HEK293 (cell line): Measurements from ENCODE around the gene ITGB1BP1.

Source experiments
- CTCF ChIA-PET: fragments of 350-600 bp; formaldehyde crosslinking; extraction: SDS; loops from one replicate; lab custom pipeline; 2021; ENCODE audit warnings: antibody characterized with exemption; lab: Yijun Ruan, JAX
- POLR2A ChIA-PET: fragments of 300-600 bp; formaldehyde crosslinking; extraction: SDS; loops from one replicate; lab custom pipeline; 2020; ENCODE audit warnings: antibody characterized with exemption, inconsistent platforms; lab: Yijun Ruan, JAX
- H3K27ac ChIP-seq: fragments of 200-500 bp; sonication (Bioruptor generic); 2 replicates; pipeline ENCODE4 v1.5.1; 2014; ENCODE audit warnings: low read depth, low read length, control low read depth, inconsistent platforms; ENCODE audit errors: extremely low read depth
- H3K36me3 ChIP-seq, 2 experiments: fragments of 200-500 bp in 1 of 2; sonication (Bioruptor generic) in 1 of 2; 1 replicate in 1 of 2; 2 replicates in 1 of 2; pipeline ENCODE4 v1.5.1; 2014 to 2017; ENCODE audit warnings: inconsistent platforms in 2 of 2, low read length in 2 of 2; ENCODE audit not compliant: control insufficient read depth in 2 of 2, insufficient read depth in 1 of 2
- H3K4me1 ChIP-seq: fragments of 200-500 bp; sonication (Bioruptor generic); 2 replicates; pipeline ENCODE4 v1.5.1; 2014; ENCODE audit warnings: mild to moderate bottlenecking, low read length, inconsistent platforms; ENCODE audit not compliant: control insufficient read depth, insufficient read depth
- H3K4me3 ChIP-seq: 2 replicates; pipeline ENCODE4 v1.5.1; 2011; ENCODE audit warnings: low read depth, mild to moderate bottlenecking, control low read depth, low read length, moderate library complexity
- H3K9me3 ChIP-seq: fragments of 200-500 bp; sonication (Bioruptor generic); 2 replicates; pipeline ENCODE4 v1.5.1; 2014; ENCODE audit warnings: low read depth, low read length, inconsistent platforms; ENCODE audit not compliant: control insufficient read depth, insufficient read depth
- GLI4 ChIP-seq: fragments of 450-650 bp; formaldehyde crosslinking; IDR thresholded peaks from 2 replicates; pipeline ENCODE4 v1.5.1; 2016; ENCODE audit warnings: missing biosample characterization, missing genetic modification characterization
- PRDM4 ChIP-seq: fragments of 450-650 bp; formaldehyde crosslinking; IDR thresholded peaks from 2 replicates; pipeline ENCODE4 v1.5.1; 2017; ENCODE audit warnings: missing biosample characterization, missing genetic modification characterization
- ZFP3 ChIP-seq: fragments of 450-650 bp; formaldehyde crosslinking; IDR thresholded peaks from 2 replicates; pipeline ENCODE4 v1.5.1; 2016; ENCODE audit warnings: low read depth, missing biosample characterization, missing genetic modification characterization
- ZNF280C ChIP-seq: fragments of 450-650 bp; formaldehyde crosslinking; IDR thresholded peaks from 2 replicates; pipeline ENCODE4 v1.5.1; 2016; ENCODE audit warnings: missing biosample characterization, missing genetic modification characterization
- ZNF391 ChIP-seq: fragments of 450-650 bp; formaldehyde crosslinking; IDR thresholded peaks from 2 replicates; pipeline ENCODE4 v1.5.1; 2016; ENCODE audit warnings: low read depth, missing biosample characterization, missing genetic modification characterization, borderline replicate concordance
- ZNF416 ChIP-seq: fragments of 450-650 bp; formaldehyde crosslinking; IDR thresholded peaks from 2 replicates; pipeline ENCODE4 v1.5.1; 2016; ENCODE audit warnings: missing biosample characterization, missing genetic modification characterization
- ZNF513 ChIP-seq: fragments of 450-650 bp; IDR thresholded peaks from 2 replicates; pipeline ENCODE4 v1.5.1; 2018; ENCODE audit warnings: missing biosample characterization, missing genetic modification characterization
- ZNF585B ChIP-seq: fragments of 450-650 bp; formaldehyde crosslinking; IDR thresholded peaks from 2 replicates; pipeline ENCODE4 v1.5.1; 2016; ENCODE audit warnings: missing biosample characterization, missing genetic modification characterization
- ZNF600 ChIP-seq: fragments of 450-650 bp; formaldehyde crosslinking; IDR thresholded peaks from 2 replicates; pipeline ENCODE4 v1.5.1; 2016; ENCODE audit warnings: missing biosample characterization, missing genetic modification characterization
- ZNF610 ChIP-seq: fragments of 450-650 bp; formaldehyde crosslinking; IDR thresholded peaks from 2 replicates; pipeline ENCODE4 v1.5.1; 2016; ENCODE audit warnings: missing biosample characterization, missing genetic modification characterization, borderline replicate concordance
- ZNF670 ChIP-seq: fragments of 450-650 bp; formaldehyde crosslinking; IDR thresholded peaks from 2 replicates; pipeline ENCODE4 v1.5.1; 2016; ENCODE audit warnings: missing biosample characterization, missing genetic modification characterization, low read depth
- ZNF707 ChIP-seq: fragments of 450-650 bp; formaldehyde crosslinking; IDR thresholded peaks from 2 replicates; pipeline ENCODE4 v1.5.1; 2016; ENCODE audit warnings: missing biosample characterization, missing genetic modification characterization
- ZNF747 ChIP-seq: fragments of 450-650 bp; formaldehyde crosslinking; IDR thresholded peaks from 2 replicates; pipeline ENCODE4 v1.5.1; 2016; ENCODE audit warnings: missing biosample characterization, missing genetic modification characterization
- ZNF76 ChIP-seq: fragments of 450-650 bp; formaldehyde crosslinking; IDR thresholded peaks from 2 replicates; pipeline ENCODE4; 2016; ENCODE audit warnings: low read depth, missing biosample characterization, missing genetic modification characterization, borderline replicate concordance

ITGB1BP1 gene

GRCh38 chr2:9378433-9379390 lies 44.6 kb downstream of the ITGB1BP1 start:
- TF ChIP-seq ZNF416 (no peak), ZNF600 (tag by site-specific recombination) (peak; percentile 54)
- H3K27ac ChIP-seq: no peak overlapping the region

GRCh38 chr2:9377461-9378097 lies 45.7 kb downstream of the ITGB1BP1 start:
- Histone ChIP-seq H3K27ac (no peak overlapping the region), H3K36me3 (peaks cover 0 to 63% of the 10 kb centered on the region in 2 experiments; a peak in 2 of 3 replicates), H3K9me3 (no peaks in the 10 kb centered on the region), H3K4me1 (peaks cover 2% of the 10 kb centered on the region), H3K4me3 (no peak overlapping the region)
- POLR2A ChIA-PET: no interaction called here
- CTCF ChIA-PET: no interaction called here
- TF ChIP-seq ZFP3 (tag by site-specific recombination) (no peak), ZNF610 (no peak), ZNF391 (tag by site-specific recombination) (no peak), ZNF707 (tag by site-specific recombination) (no peak), PRDM4 (tag by site-specific recombination) (no peak), ZNF76 (tag by site-specific recombination) (no peak), ZNF585B (tag by site-specific recombination) (no peak), GLI4 (tag by site-specific recombination) (no peak), ZNF513 (tag by site-specific recombination) (no peak), ZNF747 (no peak), ZNF670 (tag by site-specific recombination) (no peak)

More at GRCh38 chr2:9378433-9379390, 44.6 kb downstream of the ITGB1BP1 start:
- Histone ChIP-seq H3K36me3 (peaks cover 0 to 56% of the 10 kb centered on the region in 2 experiments; a peak in 2 of 3 replicates), H3K4me1 (peaks cover 2% of the 10 kb centered on the region), H3K9me3 (no peaks in the 10 kb centered on the region), H3K4me3 (no peak overlapping the region)
- CTCF ChIA-PET: no interaction called here
- POLR2A ChIA-PET: no interaction called here

GRCh38 chr2:9375857-9376428 lies 47.4 kb downstream of the ITGB1BP1 start:
- TF ChIP-seq ZNF585B (tag by site-specific recombination) (peak; percentile 40), ZNF280C (tag by site-specific recombination) (no peak)
- Histone ChIP-seq H3K4me1 (peaks cover under 1% of the 10 kb centered on the region), H3K27ac (no peak overlapping the region), H3K4me3 (no peak overlapping the region), H3K9me3 (no peaks in the 10 kb centered on the region), H3K36me3 (peaks cover 0 to 55% of the 10 kb centered on the region in 2 experiments; a peak in 2 of 3 replicates)
- CTCF ChIA-PET: no interaction called here
- POLR2A ChIA-PET: no interaction called here
